ENCODE measurements around the gene LAMB4.

GRCh38 chr7:107989618-107990373 lies 140.4 kb downstream of the LAMB4 start:
- TF ChIP-seq POLR2AphosphoS5 (IDR thresholded peaks at IDR 0.05; ENCODE audit: low read depth, low read length), result no peak
- no peak for TF ChIP-seq POLR2A (IDR thresholded peaks at IDR 0.05; ENCODE audit: low read depth, low read length)
